Endothelial cell of umbilical vein (primary cell): ENCODE results near the gene STRN3. TPM values are rescaled to one million over a fixed set of nuclear protein-coding genes. Genes with fewer than 3 reads are reported as not detected.

Experiments used
- BruUV-seq: library from RNA; stranded (reverse); fragments of 400-500 nt; replicated peaks from 2 replicates; lab custom pipeline; 2021; lab: Mats Ljungman, UMichigan
- CTCF ChIA-PET: fragments of 300-600, 350-600 bp; sonication (Branson Sonifier 250); formaldehyde crosslinking; loops from one replicate; lab custom pipeline; 2021; ENCODE audit warnings: antibody characterized with exemption, inconsistent platforms; lab: Charles Lee
- POLR2A ChIA-PET: fragments of 300-600, 350-600 bp; sonication (Branson Sonifier 250); formaldehyde crosslinking; loops from one replicate; lab custom pipeline; 2021; ENCODE audit warnings: antibody characterized with exemption, inconsistent platforms; lab: Charles Lee
- DNase-seq: peaks from one replicate; pipeline ENCODE4 v3.0.0-alpha.2; 2011; ENCODE audit warnings: low read depth, low spot score
- FAIRE-seq: peaks from 2 replicates; lab custom pipeline; 2011; peaks lifted over from hg19 to GRCh38; lab: Jason Lieb, UNC
- H2AFZ ChIP-seq: 2 replicates; pipeline ENCODE4 v1.6.0; 2012; ENCODE audit warnings: low read depth, low read length, control low read depth, inconsistent platforms
- H3K27ac ChIP-seq: 2 replicates; pipeline ENCODE4 v1.5.1; 2011; ENCODE audit warnings: low read depth, mild to moderate bottlenecking, control low read depth, low read length, moderate library complexity; ENCODE audit not compliant: insufficient read depth
- H3K27me3 ChIP-seq, 2 experiments: 2 replicates each; pipeline versions ENCODE4 v1.6.0 to v1.6.1; 2011; ENCODE audit warnings: low read length in 2 of 2, mixed read lengths in 1 of 2; ENCODE audit not compliant: control insufficient read depth in 2 of 2, insufficient read depth in 2 of 2
- H3K36me3 ChIP-seq, 2 experiments: 2 replicates in 1 of 2; 3 replicates in 1 of 2; pipeline ENCODE4 v1.5.1; 2011; ENCODE audit warnings: low read length in 2 of 2, mild to moderate bottlenecking in 1 of 2, moderate library complexity in 1 of 2; ENCODE audit not compliant: control insufficient read depth in 2 of 2, insufficient read depth in 2 of 2; ENCODE audit errors: extremely low read depth in 1 of 2
- H3K4me1 ChIP-seq: 3 replicates; pipeline ENCODE4 v1.5.1; 2011; ENCODE audit warnings: mild to moderate bottlenecking, low read length; ENCODE audit not compliant: control insufficient read depth, insufficient read depth; ENCODE audit errors: extremely low read depth
- H3K4me2 ChIP-seq: 2 replicates; pipeline ENCODE4 v1.6.1; 2011; ENCODE audit warnings: low read length, control low read depth, mixed read lengths; ENCODE audit not compliant: insufficient read depth
- H3K4me3 ChIP-seq, 3 experiments: fragments of 200-600 bp in 1 of 3; sonication (generic), shearing (Covaris generic) in 1 of 3; replicated peaks in 1 of 3; 2 replicates each; pipeline ENCODE4 v1.5.1; 2011 to 2016; ENCODE audit warnings: control low read depth in 3 of 3, low read length in 3 of 3, mild to moderate bottlenecking in 2 of 3, inconsistent platforms in 1 of 3, low read depth in 1 of 3, moderate library complexity in 1 of 3; ENCODE audit not compliant: insufficient read depth in 1 of 3
- H3K79me2 ChIP-seq: 2 replicates; pipeline ENCODE4 v1.6.0; 2012; ENCODE audit warnings: low read length, inconsistent platforms; ENCODE audit not compliant: control insufficient read depth, insufficient read depth
- H3K9ac ChIP-seq: replicated peaks from 2 replicates; pipeline ENCODE3; 2011; ENCODE audit warnings: low read length, control low read depth; ENCODE audit not compliant: insufficient read depth; ENCODE audit errors: extremely low read depth
- H3K9me1 ChIP-seq: replicated peaks from 3 replicates; pipeline ENCODE4 v1.6.0; 2011; ENCODE audit warnings: mild to moderate bottlenecking, low read length; ENCODE audit not compliant: control insufficient read depth, insufficient read depth; ENCODE audit errors: extremely low read depth
- H3K9me3 ChIP-seq: replicated peaks from 2 replicates; pipeline ENCODE4 v1.5.1; 2012; ENCODE audit warnings: low read length, inconsistent platforms; ENCODE audit not compliant: control insufficient read depth, insufficient read depth
- H4K20me1 ChIP-seq: replicated peaks from 2 replicates; pipeline ENCODE3; 2011; ENCODE audit warnings: mild to moderate bottlenecking, low read length; ENCODE audit not compliant: control insufficient read depth, insufficient read depth; ENCODE audit errors: extremely low read depth
- CTCF ChIP-seq, 2 donors: IDR thresholded peaks; 1 replicate in 1 of 2; 2 replicates in 1 of 2; pipeline ENCODE4 v1.5.1; 2011; ENCODE audit warnings: low read length in 2 of 2, mild to moderate bottlenecking in 2 of 2, moderate library complexity in 2 of 2, control low read depth in 1 of 2, inconsistent platforms in 1 of 2, low read depth in 1 of 2; ENCODE audit not compliant: insufficient read depth in 1 of 2; ENCODE audit errors: extremely low read depth in 1 of 2
- EZH2 ChIP-seq: IDR thresholded peaks from 2 replicates; pipeline ENCODE4 v1.6.1; 2012; ENCODE audit warnings: borderline replicate concordance, low read depth, mild to moderate bottlenecking, moderate library complexity, low read length, inconsistent platforms; ENCODE audit not compliant: severe bottlenecking
- FOS ChIP-seq: IDR thresholded peaks from 2 replicates; pipeline ENCODE4 v1.6.1; 2011; ENCODE audit warnings: mild to moderate bottlenecking, low read length, moderate library complexity, borderline replicate concordance; ENCODE audit not compliant: insufficient read depth
- GATA2 ChIP-seq: IDR thresholded peaks from 2 replicates; pipeline ENCODE4 v1.7.0; 2011; ENCODE audit warnings: low read depth, mild to moderate bottlenecking, moderate library complexity, mixed read lengths, low read length; ENCODE audit not compliant: insufficient read length, insufficient read depth
- JUN ChIP-seq: IDR thresholded peaks from 2 replicates; pipeline ENCODE4 v1.6.1; 2011; ENCODE audit warnings: borderline replicate concordance, low read depth; ENCODE audit not compliant: insufficient read length, insufficient read depth
- MYC ChIP-seq: IDR thresholded peaks from one replicate; pipeline ENCODE4 v1.6.1; 2011; ENCODE audit warnings: mild to moderate bottlenecking, low read depth, low read length
- POLR2A ChIP-seq: IDR thresholded peaks from 2 replicates; pipeline ENCODE4 v1.6.1; 2012; ENCODE audit warnings: low read depth, mild to moderate bottlenecking, control low read depth, low read length
- POLR2AphosphoS5 ChIP-seq: IDR thresholded peaks from 2 replicates; pipeline ENCODE4 v1.6.1; 2012; ENCODE audit warnings: low read depth, mild to moderate bottlenecking, control low read depth, low read length, moderate library complexity; ENCODE audit not compliant: insufficient read depth
- dilution Hi-C: fragments of 300-500 bp; cut with MboI; formaldehyde crosslinking; loops from one replicate; pipeline ENCODE4 v1.15.0; 2019; ENCODE audit warnings: low sequenced_read_pairs; ENCODE audit not compliant: extremely low pct_ligation_motif_present
- intact Hi-C: fragments of 100-400 bp; cut with micrococcal nuclease; formaldehyde crosslinking; loops from one replicate; pipeline ENCODE4 v1.10.0; 2022
- polyA plus RNA-seq, 4 experiments: library from polyadenylated mRNA; depleted of rRNA in 3 of 4; stranded (reverse) in 3 of 4; unstranded in 1 of 4; fragments of >200 nt; gene quantifications; 2 replicates each; pipeline versions ENCODE4 v1.2.1 to v1.2.3, GENCODE V29; 2011 to 2012; ENCODE audit warnings: missing spikeins in 1 of 4
- total RNA-seq: library from RNA; stranded (reverse); gene quantifications from 2 replicates; pipeline ENCODE4 v1.2.3, GENCODE V29; 2021
- TF ChIP-seq, protein P1 (sequence below): IDR thresholded peaks from 2 replicates; pipeline ENCODE4 v1.6.1; 2011; ENCODE audit not compliant: insufficient read depth, insufficient read length

Gene STRN3
- total and polyA plus RNA-seq, 2 donors (not counting 3 experiments of a cell fraction or from before 2014, with no cell fraction given): 8.4 to 35.1 TPM

GRCh38 chr14:31010935-31011334 lies 15.2 kb downstream of the STRN3 start:
- H3K27ac ChIP-seq: no peak overlapping the region
- no peak overlapping the region for H3K9ac ChIP-seq
- DNase-seq (no peak), FAIRE-seq (no peak)
- H3K4me1 ChIP-seq: no peaks in the 10 kb centered on the region
- no peak overlapping the region for H3K4me3 ChIP-seq
- H2AFZ ChIP-seq: no peak overlapping the region
- POLR2A ChIA-PET: no interaction called here
- intact Hi-C loops (no loop called here), dilution Hi-C loops (no loop called here)
- H3K79me2 ChIP-seq: peaks cover 83% of the 10 kb centered on the region
- BruUV-seq: no TSS peak
- H4K20me1 ChIP-seq: peaks cover 6% of the 10 kb centered on the region
- no peak for TF ChIP-seq POLR2AphosphoS5
- no peak for TF ChIP-seq EZH2
- no peak for TF ChIP-seq JUN
- TF ChIP-seq, protein P1, sequence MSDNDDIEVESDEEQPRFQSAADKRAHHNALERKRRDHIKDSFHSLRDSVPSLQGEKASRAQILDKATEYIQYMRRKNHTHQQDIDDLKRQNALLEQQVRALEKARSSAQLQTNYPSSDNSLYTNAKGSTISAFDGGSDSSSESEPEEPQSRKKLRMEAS: no peak
- TF ChIP-seq GATA2: no peak
- no peak for TF ChIP-seq POLR2A
- no peak for TF ChIP-seq CTCF (IDR thresholded peaks at IDR 0.05; ENCODE audit: extremely low read depth in 1 of 2, insufficient read depth in 1 of 2, low read depth in 1 of 2, low read length in 2 of 2)
- TF ChIP-seq MYC: no peak
- TF ChIP-seq FOS: no peak
- no peak overlapping the region for H3K4me2 ChIP-seq
- H3K9me3 ChIP-seq: no peaks in the 10 kb centered on the region
- no peaks in the 10 kb centered on the region for H3K36me3 ChIP-seq
- CTCF ChIA-PET: interaction anchor here (1.3 kb wide), 1 partner anchor 9 kb away, joined by 3 read pairs; no protein-coding TSS in a partner anchor
- H3K9me1 ChIP-seq: no peaks in the 10 kb centered on the region
- no peaks in the 10 kb centered on the region for H3K27me3 ChIP-seq
